HG03175 (cell line): ENCODE measurements around the gene FSIP1.

ENCODE experiments used
- ATAC-seq: cut with Tn5 transposase; IDR thresholded peaks from one replicate; pipeline ENCODE4 v1.9.1; 2021; ENCODE audit warnings: mild to moderate bottlenecking, moderate library complexity; ENCODE audit not compliant: unreplicated experiment

FSIP1 gene

GRCh38 chr15:39792844-39793335 lies 10.2 kb upstream of the FSIP1 start:
- no peak for ATAC-seq

- no peak for ATAC-seq
These were observed 9.6 kb upstream of the FSIP1 start for GRCh38 chr15:39792025-39792843.

- no peak for ATAC-seq
These were observed 7.1 kb upstream of the FSIP1 start for GRCh38 chr15:39789736-39790135.

GRCh38 chr15:39788800-39789565 lies 6.3 kb upstream of the FSIP1 start:
- ATAC-seq, result no peak

GRCh38 chr15:39788108-39788507 lies 5.5 kb upstream of the FSIP1 start:
- no peak for ATAC-seq

GRCh38 chr15:39787479-39787878 lies 4.8 kb upstream of the FSIP1 start:
- no peak for ATAC-seq

- ATAC-seq, result no peak
These were observed 3.9 kb upstream of the FSIP1 start for GRCh38 chr15:39786447-39787056.

GRCh38 chr15:39785841-39786240 lies 3.2 kb upstream of the FSIP1 start:
- no peak for ATAC-seq

- ATAC-seq, result no peak
These were observed 2.5 kb upstream of the FSIP1 start for GRCh38 chr15:39785139-39785538.

GRCh38 chr15:39784638-39785037 lies 2.0 kb upstream of the FSIP1 start:
- no peak for ATAC-seq

GRCh38 chr15:39784125-39784524 lies 1.5 kb upstream of the FSIP1 start:
- ATAC-seq, result no peak

- ATAC-seq, result no peak
These were observed 691 bp upstream of the FSIP1 start for GRCh38 chr15:39783244-39783820.

- ATAC-seq, result no peak
These were observed 706 bp downstream of the FSIP1 start for GRCh38 chr15:39781967-39782302.

GRCh38 chr15:39781147-39781966 lies 1.3 kb downstream of the FSIP1 start:
- no peak for ATAC-seq

GRCh38 chr15:39778021-39778420 lies 4.6 kb downstream of the FSIP1 start:
- ATAC-seq, result no peak

- ATAC-seq, result no peak
These were observed 5.1 kb downstream of the FSIP1 start for GRCh38 chr15:39777496-39777895.

GRCh38 chr15:39776068-39776467 lies 6.6 kb downstream of the FSIP1 start:
- no peak for ATAC-seq

- no peak for ATAC-seq
These were observed 7.9 kb downstream of the FSIP1 start for GRCh38 chr15:39774688-39775267.

GRCh38 chr15:39770748-39771689 lies 11.6 kb downstream of the FSIP1 start:
- no peak for ATAC-seq
